GM10847 (cell line): ENCODE results near the gene KIAA1671.

Experiments
- POLR2A ChIP-seq: IDR thresholded peaks from 2 replicates; pipeline ENCODE4 v1.6.1; 2011; ENCODE audit not compliant: insufficient read length; ENCODE audit errors: extremely low read depth

The KIAA1671 gene

GRCh38 chr22:25208328-25208727 is 255.8 kb downstream of the KIAA1671 start:
- TF ChIP-seq POLR2A: no peak

GRCh38 chr22:25208743-25209505 is 256.4 kb downstream of the KIAA1671 start:
- TF ChIP-seq POLR2A: no peak

GRCh38 chr22:25210793-25211192 is 258.3 kb downstream of the KIAA1671 start:
- no peak for TF ChIP-seq POLR2A

DNA sequence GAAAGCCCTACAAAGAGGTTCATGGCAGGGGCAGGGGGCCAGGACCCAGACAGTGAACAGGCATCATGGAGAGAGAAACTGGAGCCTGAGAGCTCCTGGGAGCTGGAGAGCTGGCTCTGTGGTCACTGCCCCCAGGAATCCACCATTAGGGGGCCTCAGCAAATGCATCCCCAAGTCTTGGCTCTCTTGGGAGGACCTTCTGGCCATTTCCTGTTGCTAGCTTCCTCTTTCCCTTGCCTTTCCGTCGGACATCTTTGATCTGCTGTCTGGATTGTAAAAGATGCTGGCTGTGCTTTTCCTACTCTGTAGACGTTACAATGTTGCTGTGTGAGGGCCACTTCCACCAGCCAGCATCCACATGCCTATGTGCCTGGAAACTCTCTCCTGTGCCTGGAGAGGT is 259.8 kb downstream of the KIAA1671 start:
- no peak for TF ChIP-seq POLR2A

DNA sequence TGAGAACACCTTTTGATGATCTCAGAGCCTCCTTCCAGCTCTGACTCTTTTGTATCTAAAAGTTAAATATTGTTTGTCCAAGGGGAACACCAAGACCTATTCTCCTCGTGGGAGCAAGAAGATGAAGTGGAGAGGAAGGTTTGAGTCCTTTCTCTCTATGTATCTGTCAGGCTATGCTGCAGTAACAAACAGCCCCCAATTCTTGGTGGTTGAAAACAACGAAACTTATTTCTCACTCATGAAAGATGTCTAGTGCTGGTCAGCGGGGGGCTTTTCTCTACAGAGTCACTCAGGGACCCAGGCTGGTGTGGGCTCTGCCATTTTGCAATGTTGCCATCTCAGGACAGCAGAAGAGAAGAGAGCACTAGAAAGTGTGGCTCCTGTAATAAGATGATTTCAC is 260.7 kb downstream of the KIAA1671 start:
- TF ChIP-seq POLR2A: no peak

- TF ChIP-seq POLR2A: no peak
These were observed 263.7 kb downstream of the KIAA1671 start for GRCh38 chr22:25216230-25216629.

DNA sequence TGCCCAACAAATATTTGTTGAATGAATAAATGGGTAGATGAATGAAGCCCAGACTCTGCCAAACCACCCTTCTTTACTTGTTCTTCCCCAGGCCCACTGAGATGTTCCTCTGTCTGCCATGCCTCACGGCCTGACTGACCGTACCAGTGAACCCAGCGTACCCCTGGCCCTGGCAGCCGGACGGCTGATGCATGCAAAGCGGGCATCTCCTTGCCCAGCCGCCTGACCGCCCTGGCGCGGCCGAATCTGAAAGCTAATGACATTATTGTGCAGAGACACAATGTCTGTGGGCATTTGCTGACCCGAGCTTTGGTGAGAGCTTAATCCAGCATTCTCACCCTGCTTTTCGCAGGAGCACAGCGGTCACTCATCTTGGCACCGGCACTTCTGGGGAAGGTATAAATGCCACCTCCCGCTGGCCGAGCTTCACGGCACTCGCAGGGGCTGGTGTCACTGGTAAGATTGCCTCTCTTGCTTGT is 266.7 kb downstream of the KIAA1671 start, which contains the start of gene CRYBB2:
CRYBB2 (plus strand) TSS at position 429 of the 479 bp plus-strand sequence. CDS start 1,791 bp downstream, outside the sequence.
- no peak for TF ChIP-seq POLR2A

DNA sequence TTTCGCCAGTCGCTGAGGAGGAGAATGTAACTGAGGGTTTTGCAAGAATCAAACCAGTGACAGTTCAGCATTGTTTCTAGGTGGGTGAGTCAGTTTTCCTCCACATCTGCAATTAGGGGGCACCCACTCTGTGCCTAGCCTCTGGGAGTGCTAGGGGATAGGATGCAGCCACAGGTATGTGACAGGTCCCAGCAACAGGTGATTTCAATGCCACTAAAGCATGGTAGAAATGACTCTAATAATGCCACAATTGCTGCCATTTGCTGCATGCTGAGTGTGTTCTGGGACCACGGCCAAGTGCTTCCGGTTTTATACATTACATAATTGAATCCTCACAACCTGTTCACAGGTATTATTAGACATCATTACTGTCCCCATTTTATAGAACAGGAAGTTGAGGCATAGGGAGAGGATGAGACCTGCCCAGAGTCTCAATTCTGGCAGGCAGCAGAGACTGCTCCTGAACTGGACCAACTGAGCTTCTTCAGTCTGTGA is 267.5 kb downstream of the KIAA1671 start:
- TF ChIP-seq POLR2A: no peak

- no peak for TF ChIP-seq POLR2A
These were observed 269.3 kb downstream of the KIAA1671 start for GRCh38 chr22:25221790-25222189.

GRCh38 chr22:25223269-25223850 is 270.8 kb downstream of the KIAA1671 start:
- TF ChIP-seq POLR2A: no peak

- no peak for TF ChIP-seq POLR2A
These were observed 276.3 kb downstream of the KIAA1671 start for GRCh38 chr22:25228822-25229221.

- no peak for TF ChIP-seq POLR2A
These were observed 279.8 kb downstream of the KIAA1671 start for GRCh38 chr22:25232301-25232700.

DNA sequence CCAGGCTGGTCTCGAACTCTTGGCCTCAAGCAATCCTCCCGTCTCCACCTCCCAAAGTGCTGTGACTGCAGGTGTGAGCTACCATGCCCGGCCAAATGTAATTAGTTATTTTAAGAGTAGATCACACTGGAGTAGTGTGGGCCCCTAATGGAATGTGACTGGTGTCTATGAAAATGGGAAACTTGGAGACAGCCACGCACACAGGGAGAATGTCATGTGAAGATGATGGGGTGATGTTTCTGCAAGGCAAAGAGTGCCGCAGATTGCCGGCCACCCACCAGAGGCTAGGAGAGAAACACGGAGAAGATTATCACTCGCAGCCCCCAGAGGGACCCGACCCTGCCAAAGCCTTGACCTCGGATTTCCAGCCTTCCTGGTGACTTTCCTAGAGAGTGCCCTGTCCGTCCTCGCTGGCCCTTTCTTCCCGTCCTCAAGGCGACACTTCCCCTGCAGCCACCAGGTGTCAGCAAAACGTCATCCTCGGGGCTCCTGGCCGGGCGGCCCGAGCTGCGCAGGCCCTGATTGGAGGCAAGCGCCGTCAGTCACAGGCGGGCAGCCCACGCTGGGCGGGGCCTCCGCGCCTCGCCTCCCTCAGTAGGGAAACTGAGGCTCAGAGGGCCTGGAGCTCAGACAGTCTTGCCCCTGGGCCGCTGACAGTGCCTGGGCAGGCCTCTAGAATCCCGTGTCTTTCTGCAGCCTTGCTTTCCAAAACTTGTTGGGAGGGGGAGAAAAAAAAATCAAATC is 283.2 kb downstream of the KIAA1671 start:
- TF ChIP-seq POLR2A: no peak

DNA sequence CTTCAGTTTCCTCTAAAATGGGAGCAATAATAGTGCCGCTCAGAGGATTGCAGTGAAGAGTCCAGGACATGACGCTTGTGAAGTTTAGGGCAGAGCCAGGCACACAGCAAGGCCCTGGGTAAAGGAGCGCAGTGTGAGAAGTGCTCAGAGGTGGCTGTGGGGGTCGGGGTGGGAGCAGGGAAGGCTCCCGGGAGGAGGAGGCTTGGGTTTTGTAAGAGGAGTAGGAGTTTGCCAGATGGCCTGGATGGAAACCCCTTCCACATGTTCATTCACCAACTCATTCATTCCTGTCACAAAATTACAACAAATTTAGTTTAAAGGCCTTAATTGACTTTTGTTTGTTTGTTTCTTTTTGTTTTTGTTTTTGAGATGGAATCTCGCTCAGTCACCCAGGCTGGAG is 283.9 kb downstream of the KIAA1671 start:
- no peak for TF ChIP-seq POLR2A

GRCh38 chr22:25237503-25237902 is 285.0 kb downstream of the KIAA1671 start:
- TF ChIP-seq POLR2A: no peak
